GF-D8 (cell line): Measurements from ENCODE around the gene SORCS3.

Source experiments
- DNase-seq: peaks from one replicate; lab custom pipeline; 2025; lab: John Stamatoyannopoulos, UW

SORCS3 gene

DNA sequence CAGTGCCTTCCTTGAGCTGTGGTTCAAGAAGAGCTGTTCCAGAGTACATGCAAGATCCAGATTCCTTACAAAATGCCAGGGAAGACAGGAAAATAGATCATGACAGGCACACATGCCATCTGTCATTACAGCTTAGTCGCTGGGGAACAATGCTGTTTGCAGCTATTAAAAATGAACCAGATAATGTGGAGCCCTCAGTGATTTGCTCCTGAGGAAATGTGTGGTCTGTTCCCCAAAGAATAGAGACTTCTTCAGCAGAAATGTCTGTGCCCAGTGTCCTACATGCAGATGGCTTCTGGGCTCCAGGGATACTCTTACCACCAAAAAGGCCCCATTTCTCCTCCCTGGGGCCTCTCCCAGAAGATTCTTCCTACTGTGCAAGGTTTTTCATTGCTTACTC lies 627.9 kb downstream of the SORCS3 start:
- DNase-seq, result no peak

- no peak for DNase-seq
Observed at GRCh38 chr10:105269689-105270088, 628.6 kb downstream of the SORCS3 start.

GRCh38 chr10:105274556-105275070 lies 633.5 kb downstream of the SORCS3 start:
- no peak for DNase-seq

DNA sequence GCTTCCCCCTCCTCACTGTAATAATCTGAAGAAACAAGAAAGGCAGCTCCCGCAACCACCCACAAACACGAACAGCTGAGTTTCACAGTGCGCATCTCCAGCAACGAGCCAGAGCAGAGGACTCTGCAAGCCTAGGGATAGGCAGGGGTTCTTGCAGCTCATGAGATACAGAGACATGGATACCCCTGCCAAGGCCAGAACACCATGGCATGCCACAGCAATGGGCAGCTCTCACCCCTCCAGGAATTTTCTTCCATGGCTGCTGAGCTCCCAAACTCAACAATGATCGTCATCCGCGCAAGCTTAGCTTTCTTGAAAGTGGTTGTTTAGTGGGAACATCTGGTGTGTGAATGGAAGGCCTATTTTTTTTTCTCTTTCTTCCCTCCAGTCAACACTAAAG lies 637.3 kb downstream of the SORCS3 start:
- DNase-seq, result no peak

- DNase-seq, result no peak
Observed at GRCh38 chr10:105279101-105279500, 638.0 kb downstream of the SORCS3 start.

GRCh38 chr10:105280895-105281294 lies 639.8 kb downstream of the SORCS3 start:
- DNase-seq, result no peak

GRCh38 chr10:105284476-105285215 lies 643.6 kb downstream of the SORCS3 start:
- no peak for DNase-seq

DNA sequence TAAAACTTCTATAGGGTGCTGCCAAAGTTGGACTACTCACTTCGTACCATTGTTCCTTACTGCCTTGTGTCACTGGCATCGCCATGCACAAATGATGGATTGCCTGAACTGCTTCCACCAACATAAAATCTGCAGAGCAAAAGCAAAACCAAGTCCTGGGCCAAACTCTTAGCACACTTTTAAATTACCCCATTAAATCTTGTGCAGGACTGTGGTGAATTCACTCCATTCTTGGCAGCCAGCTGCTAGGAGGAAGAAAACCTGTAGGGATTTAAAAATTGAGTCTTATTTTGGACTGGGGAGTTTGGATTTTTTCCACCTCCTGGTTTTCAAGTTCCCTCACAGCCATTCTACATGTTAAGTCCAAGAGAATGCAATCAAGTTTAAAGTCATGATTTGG lies 646.9 kb downstream of the SORCS3 start:
- DNase-seq, result no peak

- DNase-seq, result no peak
Observed at GRCh38 chr10:105288613-105289012, 647.5 kb downstream of the SORCS3 start.

DNA sequence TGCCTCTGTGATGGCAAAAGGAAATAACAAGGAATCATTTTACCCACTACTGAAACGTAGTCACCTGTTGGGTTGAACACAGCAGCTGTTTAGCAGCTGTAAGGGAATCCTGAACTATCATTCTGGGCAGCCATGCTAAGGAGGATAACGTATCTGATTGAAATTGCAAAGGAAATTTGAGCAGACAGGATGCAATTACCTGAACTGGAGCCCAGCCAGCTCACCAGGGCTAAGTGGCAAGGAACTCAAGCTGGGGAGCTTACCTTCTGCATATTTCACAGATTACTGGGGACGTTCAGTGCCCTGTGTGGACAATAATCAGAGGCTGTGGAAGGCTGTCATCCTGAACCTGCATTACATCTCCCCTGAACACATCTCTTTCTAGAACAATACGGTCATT lies 650.5 kb downstream of the SORCS3 start:
- no peak for DNase-seq

DNA sequence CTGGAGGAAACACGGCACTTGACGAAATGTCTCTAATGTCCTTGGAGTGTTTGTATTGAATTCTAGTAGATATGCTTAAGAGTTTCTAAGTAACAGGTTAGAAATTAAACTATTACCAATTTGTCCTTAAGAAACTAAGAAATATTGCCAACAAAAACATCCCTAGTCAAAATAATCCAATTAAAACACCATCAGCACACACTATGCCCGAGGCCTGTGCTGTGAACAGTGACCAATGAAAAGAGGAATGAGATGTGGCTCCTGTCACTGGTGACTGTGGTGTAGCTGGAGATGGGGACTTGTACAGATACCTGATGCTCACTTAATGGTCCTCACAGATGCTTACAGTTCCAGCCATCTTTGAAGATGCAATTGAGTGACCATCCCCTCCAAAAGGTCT lies 651.1 kb downstream of the SORCS3 start:
- no peak for DNase-seq
